ENCODE data around the gene LNPEP.

DNA sequence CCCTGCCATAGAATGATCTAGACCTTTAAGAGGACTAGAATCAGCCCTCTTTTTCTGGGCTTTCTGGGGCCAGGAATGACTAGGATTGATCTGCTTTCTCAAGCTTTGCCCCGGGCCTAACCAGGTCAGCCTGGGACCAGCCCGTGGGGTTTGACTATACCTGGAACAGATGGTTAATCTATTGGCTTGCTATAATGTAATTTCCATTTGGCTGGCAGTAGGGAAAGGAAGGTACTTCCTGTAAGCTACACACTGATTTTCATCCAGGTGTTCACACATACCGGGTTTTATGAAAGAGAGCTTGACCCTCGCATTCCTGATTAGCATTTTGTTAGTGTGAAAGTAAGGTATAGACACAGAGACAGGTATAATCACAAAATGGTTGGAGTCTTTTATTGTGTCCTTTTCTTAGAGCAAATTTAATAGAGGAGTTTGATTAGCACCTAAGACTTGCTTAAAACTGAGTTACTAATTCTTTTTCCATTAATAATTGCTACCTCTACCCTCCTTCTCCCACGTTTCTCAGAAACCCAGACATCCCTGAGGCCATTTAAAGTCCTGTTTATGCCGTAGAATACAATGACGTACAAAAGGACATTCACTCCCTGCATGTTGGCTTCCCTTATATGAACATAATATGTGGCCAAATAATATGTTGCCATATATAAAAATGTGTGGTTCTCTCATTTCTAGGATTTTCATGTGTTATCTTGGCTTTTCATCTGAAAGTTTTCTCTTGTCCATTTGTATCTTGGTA is 17.3 kb downstream of the LNPEP start:
- TF ChIP-seq POLR2A (IDR thresholded peaks at IDR 0.05), result no peak
- TF ChIP-seq, protein P1, sequence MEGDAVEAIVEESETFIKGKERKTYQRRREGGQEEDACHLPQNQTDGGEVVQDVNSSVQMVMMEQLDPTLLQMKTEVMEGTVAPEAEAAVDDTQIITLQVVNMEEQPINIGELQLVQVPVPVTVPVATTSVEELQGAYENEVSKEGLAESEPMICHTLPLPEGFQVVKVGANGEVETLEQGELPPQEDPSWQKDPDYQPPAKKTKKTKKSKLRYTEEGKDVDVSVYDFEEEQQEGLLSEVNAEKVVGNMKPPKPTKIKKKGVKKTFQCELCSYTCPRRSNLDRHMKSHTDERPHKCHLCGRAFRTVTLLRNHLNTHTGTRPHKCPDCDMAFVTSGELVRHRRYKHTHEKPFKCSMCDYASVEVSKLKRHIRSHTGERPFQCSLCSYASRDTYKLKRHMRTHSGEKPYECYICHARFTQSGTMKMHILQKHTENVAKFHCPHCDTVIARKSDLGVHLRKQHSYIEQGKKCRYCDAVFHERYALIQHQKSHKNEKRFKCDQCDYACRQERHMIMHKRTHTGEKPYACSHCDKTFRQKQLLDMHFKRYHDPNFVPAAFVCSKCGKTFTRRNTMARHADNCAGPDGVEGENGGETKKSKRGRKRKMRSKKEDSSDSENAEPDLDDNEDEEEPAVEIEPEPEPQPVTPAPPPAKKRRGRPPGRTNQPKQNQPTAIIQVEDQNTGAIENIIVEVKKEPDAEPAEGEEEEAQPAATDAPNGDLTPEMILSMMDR (IDR thresholded peaks at IDR 0.05), result no peak

Measured in Peyer's patch (tissue), 4 donors.